SHP77 treated with DMSO at 0.1 percent for 48 hours (cell line): ENCODE data around the gene CHRD.
A peak's percentile ranks its signal among the peaks of the same experiment; 100 is the strongest.

Source experiments
- DNase-seq: peaks from one replicate; lab custom pipeline; 2025; lab: John Stamatoyannopoulos, UW

CHRD gene

DNA sequence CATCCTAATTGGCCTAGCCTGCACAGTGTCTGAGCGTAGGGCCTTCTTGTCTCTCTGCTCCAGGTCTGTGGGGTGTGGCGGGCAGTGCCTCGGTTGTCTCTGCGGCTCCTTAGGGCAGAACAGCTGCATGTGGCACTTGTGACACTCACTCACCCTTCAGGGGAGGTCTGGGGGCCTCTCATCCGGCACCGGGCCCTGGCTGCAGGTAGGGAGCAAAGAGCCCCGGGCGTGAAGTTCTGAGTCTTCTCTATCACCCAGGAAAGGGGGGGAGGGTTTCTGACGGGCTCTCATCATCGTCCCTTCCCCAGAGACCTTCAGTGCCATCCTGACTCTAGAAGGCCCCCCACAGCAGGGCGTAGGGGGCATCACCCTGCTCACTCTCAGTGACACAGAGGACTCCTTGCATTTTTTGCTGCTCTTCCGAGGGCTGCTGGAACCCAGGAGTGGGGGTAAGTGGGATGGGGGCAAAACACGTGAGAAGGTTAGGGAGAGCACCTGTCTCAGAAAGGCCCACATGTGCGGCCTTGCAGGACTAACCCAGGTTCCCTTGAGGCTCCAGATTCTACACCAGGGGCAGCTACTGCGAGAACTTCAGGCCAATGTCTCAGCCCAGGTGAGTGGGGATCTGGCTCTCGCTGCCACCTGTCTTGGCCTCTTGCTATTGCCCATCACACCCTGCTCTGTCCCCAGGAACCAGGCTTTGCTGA is 2.6 kb downstream of the CHRD start:
- DNase-seq: no peak

DNA sequence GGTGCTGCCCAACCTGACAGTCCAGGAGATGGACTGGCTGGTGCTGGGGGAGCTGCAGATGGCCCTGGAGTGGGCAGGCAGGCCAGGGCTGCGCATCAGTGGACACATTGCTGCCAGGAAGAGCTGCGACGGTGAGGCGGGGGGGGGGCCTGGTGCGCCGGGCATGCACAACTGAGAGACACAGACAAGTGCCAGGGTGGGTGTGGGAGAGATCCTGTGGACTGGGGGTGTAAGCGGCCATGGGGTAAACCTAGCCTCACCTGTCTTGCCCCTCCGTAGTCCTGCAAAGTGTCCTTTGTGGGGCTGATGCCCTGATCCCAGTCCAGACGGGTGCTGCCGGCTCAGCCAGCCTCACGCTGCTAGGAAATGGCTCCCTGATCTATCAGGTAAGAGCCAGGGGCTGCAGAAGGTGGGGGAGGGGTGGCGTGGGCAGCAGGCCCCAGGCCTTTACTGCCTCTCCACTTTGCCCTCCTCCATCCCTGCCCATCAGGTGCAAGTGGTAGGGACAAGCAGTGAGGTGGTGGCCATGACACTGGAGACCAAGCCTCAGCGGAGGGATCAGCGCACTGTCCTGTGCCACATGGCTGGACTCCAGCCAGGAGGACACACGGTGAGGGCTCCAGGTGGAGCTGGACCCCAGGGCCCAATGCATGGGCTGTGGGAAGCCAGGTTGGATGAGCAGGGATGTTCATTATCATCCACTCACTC is 3.3 kb downstream of the CHRD start:
- DNase-seq: no peak

DNA sequence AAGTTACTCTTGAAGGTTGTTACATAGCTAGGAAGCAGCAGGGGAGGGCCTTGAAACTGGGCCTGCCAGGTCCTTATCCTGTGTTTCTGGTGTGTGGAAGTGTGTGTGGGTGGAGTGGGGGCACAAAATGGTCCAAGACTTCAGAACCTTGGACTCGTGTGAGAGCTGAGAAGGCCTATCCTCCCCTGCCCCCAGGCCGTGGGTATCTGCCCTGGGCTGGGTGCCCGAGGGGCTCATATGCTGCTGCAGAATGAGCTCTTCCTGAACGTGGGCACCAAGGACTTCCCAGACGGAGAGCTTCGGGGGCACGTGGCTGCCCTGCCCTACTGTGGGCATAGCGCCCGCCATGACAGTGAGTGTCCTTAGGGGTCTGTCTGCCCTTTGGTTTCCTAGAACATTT is 4.5 kb downstream of the CHRD start:
- DNase-seq: no peak

DNA sequence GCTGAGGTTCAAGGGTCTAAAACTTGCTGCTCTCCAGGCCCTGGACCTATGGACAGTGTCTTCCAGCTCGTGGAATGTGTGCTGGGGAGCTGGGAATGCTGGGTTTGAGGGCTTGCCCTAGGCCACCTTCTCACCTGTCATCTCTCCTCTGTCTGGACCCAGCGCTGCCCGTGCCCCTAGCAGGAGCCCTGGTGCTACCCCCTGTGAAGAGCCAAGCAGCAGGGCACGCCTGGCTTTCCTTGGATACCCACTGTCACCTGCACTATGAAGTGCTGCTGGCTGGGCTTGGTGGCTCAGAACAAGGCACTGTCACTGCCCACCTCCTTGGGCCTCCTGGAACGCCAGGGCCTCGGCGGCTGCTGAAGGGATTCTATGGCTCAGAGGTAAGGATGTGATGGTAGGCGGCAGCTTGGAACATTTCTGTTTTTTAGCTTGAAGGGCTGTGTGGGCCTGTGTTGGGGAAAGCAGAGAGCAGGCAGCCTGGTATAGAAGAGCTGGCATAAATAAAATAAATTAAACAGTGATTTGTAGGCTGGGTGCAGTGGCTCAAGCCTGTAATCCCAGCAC is 5.1 kb downstream of the CHRD start:
- no peak for DNase-seq

DNA sequence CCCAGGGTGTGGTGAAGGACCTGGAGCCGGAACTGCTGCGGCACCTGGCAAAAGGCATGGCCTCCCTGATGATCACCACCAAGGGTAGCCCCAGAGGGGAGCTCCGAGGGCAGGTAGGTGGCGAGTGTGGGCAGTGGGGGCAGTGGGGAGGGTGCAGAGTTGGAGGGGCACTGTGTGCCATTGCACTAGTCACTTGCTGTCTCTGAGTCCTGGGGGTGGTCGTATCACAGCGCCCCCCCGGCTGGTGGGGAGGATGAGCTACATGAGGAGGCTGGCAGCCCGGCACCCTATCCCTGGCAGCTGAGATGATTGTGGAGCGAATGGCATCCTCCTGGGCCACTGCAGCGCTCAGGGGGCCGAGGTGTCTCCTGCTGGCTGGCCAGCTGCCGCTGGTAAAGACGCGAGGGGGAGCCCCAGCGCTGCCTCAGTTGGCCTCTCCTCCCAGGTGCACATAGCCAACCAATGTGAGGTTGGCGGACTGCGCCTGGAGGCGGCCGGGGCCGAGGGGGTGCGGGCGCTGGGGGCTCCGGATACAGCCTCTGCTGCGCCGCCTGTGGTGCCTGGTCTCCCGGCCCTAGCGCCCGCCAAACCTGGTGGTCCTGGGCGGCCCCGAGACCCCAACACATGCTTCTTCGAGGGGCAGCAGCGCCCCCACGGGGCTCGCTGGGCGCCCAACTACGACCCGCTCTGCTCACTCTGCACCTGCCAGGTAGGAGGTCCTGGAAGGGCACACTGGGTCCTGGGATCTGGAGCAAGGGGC is 6.4 kb downstream of the CHRD start:
- DNase-seq: no peak

DNA sequence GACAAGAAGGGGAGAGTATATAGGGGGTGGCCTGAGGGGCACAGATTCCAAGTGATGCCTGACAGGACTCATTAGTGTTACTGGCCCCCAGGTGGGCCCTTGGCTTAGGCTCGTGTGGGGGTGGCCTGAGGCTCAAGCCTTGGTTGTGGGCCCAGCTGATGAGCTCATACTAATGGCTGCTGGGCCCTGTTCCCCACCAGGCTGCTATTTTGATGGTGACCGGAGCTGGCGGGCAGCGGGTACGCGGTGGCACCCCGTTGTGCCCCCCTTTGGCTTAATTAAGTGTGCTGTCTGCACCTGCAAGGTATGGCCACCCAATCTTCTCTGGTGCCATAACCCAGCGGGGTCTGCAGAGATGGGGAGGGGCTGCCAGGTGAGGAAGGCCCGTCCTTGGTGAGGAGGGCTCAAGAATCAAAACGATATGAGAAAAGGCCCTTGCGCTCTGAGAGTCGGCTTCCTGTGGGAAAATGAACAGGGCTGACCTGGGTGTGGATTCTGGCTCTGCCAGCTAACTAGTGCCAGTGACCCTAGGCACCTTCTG is 7.4 kb downstream of the CHRD start:
- no peak for DNase-seq

DNA sequence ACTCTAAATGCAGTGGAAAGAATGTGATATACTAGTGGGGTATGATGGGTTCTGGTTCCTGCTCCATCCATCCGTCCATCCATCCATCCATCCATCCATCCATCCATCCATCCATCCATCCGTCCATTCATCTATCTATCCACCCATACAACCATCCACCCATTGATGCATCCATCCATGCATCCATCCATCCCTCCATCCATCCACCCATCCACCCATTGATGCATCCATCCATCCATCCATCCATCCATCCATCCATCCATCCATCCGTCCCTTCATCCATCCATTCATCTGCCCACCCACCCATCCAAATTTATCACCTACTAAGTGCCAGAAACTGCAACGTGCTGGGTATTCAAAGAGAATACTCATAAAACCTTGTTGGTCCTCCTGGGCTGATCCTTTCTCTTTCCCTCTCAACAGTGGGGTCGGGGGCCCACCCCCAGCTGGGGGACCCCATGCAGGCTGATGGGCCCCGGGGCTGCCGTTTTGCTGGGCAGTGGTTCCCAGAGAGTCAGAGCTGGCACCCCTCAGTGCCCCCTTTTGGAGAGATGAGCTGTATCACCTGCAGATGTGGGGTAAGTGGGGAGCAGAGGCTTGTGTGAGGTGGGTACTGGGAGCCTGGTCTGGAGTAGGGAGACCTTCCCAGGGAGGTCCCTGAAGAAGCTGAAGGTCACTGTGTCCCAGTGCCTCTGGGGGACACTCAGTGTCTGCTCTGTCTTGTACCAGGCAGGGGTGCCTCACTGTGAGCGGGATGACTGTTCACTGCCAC is 8.5 kb downstream of the CHRD start:
- no peak for DNase-seq

DNA sequence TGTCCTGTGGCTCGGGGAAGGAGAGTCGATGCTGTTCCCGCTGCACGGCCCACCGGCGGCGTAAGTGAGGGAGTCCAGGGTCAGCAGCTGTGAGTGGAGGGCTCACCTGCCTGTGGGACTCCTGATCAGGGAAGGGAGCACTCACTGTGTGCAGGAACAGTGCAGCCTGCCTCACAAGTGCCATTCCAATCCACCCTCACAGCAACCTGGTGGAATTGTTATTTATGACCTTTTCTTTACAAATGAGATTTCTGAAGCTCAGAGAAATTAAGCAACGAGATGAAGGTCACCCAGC is 9.0 kb downstream of the CHRD start:
- DNase-seq: no peak

DNA sequence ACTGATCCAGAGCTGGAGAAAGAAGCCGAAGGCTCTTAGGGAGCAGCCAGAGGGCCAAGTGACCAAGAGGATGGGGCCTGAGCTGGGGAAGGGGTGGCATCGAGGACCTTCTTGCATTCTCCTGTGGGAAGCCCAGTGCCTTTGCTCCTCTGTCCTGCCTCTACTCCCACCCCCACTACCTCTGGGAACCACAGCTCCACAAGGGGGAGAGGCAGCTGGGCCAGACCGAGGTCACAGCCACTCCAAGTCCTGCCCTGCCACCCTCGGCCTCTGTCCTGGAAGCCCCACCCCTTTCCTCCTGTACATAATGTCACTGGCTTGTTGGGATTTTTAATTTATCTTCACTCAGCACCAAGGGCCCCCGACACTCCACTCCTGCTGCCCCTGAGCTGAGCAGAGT is 9.5 kb downstream of the CHRD start:
- DNase-seq: no peak

DNA sequence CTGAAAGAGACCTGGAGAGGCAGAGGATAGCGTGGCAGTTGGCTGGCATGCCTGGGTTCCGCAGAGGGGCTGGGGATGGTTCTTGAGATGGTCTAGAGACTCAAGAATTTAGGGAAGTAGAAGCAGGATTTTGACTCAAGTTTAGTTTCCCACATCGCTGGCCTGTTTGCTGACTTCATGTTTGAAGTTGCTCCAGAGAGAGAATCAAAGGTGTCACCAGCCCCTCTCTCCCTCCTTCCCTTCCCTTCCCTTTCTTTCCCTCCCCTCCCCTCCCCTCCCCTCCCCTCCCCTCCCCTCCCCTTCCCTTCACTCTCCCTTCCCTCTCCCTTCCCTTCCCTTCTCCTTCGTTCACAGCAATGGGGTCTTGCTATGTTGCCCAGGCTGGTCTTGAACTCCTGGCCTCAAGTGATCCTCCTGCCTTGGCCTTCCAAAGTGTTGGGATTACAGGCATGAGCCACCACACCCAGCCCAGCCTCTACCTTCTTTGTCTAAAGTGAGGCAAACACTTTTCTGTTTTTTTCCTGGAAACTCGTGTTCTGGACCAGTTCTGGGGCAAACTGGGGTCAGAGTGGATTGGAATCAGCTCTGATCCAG is 10.2 kb downstream of the CHRD start:
- no peak for DNase-seq

DNA sequence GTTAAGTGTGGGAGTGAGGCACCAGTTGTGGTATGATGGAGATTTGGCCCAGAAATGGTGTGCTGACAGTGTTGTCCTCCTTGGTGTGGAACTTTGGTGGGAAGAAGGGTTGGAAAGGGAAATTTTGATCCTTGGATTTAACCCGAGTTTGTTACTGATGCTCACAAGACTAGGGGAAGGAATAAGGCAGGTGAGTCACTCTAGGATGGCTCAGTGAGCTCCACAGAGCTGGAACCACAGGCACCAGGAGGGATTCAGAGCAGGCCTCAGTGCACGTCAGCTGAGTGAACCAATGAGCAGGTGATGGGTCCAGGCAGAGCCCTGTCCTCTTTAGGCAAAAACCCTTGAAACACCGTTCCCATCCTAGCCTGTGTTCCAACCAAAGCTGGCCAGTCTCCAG is 11.4 kb downstream of the CHRD start:
- no peak for DNase-seq

DNA sequence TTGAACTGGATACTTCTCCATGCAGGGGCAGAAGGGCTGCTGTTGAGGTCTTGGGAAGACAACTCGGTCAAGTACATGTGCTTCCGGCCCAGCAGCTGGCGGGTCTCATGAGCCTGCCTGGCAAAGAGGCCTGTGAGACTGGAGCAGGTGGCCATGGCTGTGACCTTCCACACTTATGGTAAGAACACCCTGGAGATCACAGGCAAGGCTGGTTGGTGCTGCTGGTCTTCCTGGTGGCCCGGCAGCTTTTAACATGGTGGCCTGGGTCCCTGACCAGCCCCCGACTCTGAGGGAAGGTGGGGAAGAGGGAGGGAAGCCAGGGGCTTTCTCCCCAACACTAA is 15.4 kb downstream of the CHRD start:
- DNase-seq: peak; percentile 25

DNA sequence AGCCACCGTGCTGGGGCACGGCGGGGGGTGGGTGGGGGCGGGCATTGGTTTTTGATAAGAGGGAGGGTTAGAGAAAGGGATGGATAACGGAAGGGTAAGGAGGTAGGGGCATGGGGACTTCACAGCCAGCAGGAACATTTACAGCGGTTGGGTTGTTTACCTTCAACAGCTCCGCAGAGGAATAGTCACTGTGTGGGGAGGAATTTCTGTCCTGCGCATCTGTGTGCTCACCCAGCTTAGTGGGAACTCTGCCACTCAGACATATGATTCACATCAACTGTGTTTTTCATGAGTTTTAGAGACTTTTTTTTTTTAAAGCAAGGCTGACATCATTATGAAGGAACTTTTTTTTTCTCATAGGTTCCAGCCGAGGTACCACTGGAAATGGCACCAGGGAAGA is 19.6 kb downstream of the CHRD start:
- DNase-seq: no peak

DNA sequence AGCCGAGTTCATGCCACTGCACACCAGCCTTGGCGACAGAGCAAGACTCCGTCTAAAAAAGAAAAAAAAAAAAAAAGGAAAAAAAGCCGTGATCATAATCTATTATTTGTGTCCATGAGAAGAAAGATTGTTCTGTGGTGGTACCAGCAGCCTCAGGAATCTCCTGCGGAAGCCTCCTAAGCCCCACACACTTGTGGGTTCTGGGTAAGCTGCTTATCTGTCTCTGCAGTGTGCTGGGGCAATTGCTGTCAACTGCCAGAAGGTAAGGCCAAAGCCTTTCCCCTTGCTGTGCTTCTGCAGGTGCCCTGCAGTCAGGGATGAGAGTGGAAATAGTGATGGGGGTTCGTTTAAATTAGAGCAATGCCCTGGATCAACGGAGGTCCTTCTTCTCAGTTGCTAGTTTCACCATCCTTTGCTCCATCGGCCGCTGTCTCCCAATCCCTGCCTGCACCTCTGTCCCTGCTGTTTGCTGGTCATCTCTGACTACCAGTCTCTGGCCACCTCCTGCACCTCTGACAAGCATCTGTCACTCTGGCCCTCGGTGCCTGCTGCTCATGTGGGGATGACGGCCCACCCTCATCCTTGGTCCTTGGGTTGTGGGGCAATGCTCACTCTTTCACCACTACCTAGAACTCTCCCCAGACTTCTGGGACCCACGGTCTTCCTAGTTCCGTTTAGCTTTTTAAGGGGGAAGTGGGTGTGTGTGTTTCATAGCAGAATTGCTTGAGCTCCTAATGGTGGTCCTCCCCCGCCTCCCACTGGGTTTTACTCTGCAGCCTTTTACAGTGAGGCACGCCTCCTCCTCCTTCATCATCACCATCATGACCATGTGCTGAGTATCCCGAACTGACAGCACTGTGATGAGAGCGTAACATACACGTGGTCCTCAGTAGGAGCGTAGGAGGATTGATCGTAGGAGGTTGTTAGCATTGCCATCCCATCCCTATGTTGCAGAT is 25.5 kb downstream of the CHRD start:
- no peak for DNase-seq

DNA sequence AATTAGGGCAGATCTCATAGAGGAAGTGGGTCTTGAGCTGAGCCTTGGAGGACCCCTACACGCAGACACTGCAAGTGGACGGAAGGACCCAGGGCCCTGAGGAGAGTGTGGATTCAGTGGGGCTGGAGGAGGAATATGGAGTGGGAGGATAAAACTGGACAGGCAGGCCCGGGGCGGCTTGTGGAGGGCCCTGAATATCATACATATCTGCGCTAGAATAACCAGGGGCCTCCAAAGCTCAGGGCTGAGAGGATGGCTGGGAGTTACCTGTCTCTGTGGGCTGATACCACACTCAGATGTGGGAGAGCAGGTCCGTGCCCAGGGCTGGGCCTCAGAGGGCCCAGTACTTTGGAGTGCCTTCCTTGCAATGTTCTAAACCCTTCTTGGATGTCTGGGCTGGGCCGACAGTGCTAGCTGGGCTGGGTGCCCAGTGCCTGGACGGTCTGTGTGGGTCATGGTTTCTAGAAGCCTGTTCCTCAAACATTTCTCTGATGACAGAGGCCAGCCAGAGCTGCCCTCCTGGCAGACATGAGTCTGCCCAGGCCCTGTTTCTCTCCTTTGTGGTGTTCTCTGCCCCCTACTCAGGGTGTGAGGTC is 29.6 kb downstream of the CHRD start:
- no peak for DNase-seq

DNA sequence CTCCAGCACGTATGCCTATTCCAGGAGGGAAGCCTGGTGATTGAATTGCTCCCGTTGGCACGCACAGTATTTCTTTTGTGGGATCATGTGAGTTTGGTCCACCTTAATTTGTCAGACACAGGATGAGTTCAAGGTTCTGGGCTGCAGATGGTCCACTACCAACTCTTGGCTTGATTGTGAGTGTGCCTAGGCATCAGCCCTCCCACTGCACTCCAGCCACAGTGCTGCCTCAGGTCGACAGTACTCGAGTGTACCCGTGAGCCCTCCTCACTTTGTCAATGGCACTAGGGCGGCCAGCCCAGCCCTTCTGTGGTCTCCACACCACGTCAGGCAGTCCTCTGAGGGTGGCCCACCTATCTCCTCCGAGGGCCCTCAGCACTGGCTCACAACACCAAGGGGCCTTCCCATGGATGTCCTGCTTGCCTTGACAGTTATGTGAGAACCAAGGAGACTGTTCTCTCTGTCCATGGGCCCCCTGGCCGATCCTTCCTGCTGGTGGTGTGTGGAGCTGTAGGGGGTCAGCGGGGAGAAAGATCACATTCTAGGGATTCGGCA is 30.2 kb downstream of the CHRD start:
- DNase-seq: no peak

DNA sequence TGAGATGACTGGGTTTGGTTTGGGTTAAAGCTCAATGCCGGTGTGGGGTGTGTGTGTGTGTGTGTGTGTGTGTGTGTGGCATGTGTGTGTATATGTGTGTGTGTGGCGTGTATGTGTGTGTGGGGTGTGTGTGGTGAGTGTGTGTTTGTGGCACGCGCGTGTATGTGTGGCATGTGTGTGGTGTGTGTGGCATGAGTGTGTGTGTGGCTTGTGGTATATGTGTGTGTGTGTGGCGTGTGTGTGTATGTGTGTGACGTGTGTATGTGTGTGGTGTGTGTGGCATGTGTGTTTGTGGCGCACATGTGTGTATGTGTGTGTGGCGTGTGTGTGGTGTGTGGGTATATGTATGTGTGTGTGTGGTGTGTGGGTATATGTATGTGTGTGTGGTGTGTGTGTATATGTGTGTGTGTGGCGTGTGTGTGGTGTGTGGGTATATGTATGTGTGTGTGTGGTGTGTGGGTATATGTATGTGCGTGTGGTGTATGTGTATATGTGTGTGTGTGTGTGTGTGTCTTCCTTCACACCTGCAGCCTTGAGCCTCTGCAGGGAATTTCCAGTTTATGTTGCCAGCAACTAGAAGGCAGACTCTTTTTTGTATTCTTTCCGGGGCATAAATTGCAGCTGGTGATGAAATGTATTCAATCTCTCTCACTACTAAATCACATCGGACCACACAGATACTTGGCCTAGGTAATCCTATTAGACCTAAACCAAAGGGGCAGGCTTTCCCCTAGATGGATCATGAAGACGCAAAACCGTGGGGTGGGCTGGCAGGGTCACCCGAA is 34.8 kb downstream of the CHRD start:
- DNase-seq: no peak

DNA sequence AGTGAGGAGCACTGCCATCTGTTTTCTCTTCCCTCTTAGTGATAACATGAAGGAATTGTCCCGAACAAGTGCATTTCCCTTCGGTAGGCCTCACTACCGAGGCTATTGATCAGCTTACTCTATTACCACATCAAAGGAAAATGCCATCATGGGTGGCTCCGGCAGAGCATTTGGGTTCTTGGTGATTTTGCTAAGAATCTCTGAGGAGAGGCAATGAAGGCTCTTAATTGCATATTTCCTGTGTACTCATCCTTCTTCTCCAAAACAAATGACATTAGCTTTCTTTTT is 35.3 kb downstream of the CHRD start:
- no peak for DNase-seq

DNA sequence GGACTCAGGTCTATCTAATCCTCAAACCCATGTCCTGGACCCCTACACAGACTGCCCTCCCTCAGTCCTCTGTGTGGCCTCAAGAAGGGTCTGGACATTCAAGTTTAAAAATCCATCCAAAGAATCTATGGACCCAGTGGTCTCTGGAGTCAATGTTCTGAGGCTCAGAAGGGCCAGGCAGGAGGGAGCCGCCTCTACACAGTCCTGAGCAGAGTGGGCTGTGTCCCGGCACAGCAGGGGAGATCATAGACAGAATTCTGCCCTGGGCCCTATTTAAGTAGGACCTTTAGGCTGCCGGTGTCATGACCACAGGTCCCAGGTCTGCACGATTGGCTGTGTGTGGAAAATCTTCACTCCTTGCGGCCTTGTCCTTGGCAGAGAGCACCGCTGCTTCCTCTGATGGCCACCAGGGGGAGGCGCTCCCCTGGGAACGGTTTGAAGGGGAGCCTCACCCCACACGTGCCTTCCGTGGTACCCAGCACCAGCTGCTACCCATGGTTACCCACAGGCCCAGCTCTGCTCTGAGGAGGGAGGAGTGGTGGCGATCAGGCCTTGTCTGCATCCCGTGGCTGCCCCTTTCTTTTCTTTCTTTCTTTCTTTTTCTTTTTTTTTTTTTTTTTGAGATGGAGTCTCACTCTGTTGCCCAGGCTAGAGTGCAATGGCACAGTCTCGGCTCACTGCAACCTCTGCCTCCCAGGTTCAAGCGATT is 37.9 kb downstream of the CHRD start:
- peak; percentile 35 for DNase-seq
